Stimulated activated CD4-positive, alpha-beta T cell treated with anti-CD3 and anti-CD28 coated beads, Interleukin-4, amount 100 ng/mL, for 24 hours (primary cell): ENCODE results near the gene KCNT2.

Source experiments
- DNase-seq: peaks from one replicate; pipeline ENCODE4 v3.0.0-alpha.2; 2020

The KCNT2 gene

DNA sequence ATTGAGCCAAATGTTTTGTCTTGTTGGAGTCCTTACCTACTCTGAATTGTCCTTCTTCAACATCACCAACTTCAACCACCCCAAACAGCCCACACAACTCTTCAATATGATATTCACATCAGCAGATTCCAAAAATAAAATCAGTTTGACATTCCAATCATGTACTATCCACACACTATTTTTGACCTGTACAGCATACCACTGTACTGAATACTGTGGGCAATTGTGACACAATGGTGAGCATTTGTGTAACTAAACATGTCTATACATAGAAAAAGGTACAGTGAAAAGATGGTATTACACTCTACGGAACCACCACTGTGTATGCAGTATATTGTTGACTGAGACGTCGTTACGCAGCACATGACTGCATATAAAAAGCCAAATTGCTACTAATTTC lies 223.1 kb downstream of the KCNT2 start:
- no peak for DNase-seq

DNA sequence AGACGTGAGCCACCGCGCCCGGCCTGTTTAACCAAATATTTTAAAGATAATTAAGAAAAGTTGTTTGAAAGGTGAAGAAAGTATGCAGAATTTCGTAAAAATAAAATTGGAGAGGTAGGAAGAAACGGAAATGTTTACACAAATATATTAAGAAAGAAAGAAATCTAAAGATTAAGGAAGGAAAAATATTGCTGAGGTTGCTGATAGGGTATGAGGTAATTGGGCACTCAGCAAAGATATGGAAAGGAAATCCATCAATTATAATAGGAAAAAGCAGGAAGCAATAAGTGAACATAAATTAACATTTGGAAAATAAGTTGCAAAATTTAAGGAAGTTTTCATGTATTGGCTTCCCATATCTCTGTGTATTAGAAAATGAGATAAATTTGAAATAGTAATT lies 225.9 kb downstream of the KCNT2 start:
- no peak for DNase-seq

DNA sequence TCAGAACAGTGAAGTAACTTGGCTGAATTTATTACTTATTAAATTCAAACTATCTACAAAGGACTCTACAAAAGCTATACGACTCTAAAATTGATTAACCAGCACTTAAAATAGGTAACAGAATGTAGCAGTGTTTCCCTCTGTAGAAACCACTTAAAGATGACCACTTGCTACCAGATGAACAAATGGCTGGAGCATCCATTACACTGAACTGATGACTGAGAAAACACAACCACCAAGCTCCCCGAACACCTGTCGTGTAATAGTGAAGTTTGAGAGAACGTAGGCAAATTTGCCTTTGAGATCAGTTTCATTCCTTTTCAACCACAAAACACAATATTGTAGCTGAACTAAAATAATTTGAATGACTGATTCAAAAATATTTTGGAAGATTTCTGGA lies 226.7 kb downstream of the KCNT2 start:
- DNase-seq: no peak

DNA sequence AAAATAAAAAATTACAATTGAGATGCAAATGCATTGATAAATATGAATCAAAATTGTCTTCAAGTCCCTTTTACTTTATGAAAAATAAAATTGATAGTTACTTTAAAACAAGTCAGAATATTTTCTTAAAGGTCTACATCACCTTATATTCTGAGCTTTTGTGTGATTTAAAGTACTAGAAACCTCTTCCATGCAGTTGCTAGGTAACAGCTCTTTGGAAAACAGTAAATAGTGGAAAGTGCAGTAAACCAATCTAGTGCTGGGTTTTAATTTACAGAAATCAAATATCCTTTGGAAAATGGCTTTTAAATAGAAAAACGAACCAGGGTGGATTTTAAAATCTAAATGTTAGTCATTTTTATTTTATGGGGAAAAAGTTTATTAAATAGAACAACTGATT lies 227.9 kb downstream of the KCNT2 start:
- no peak for DNase-seq

DNA sequence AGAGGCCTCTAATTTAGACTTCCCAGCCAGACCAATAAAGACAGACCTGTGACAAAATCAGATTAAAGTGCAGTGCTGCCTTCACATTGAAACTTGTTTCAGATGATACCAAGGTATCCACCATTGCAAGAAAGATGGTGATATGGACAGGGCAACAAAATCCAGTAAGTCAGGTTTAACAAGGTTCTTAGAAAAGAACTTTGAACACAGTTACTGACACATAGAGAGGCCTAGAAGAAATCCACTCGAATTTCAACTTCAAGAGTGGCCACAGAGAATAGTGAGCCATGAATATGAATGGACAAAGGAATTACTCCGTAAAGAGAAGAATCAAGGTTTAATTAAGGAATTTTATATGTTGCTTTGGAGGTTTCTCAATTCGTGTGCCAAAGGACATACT lies 230.4 kb downstream of the KCNT2 start:
- DNase-seq: no peak

DNA sequence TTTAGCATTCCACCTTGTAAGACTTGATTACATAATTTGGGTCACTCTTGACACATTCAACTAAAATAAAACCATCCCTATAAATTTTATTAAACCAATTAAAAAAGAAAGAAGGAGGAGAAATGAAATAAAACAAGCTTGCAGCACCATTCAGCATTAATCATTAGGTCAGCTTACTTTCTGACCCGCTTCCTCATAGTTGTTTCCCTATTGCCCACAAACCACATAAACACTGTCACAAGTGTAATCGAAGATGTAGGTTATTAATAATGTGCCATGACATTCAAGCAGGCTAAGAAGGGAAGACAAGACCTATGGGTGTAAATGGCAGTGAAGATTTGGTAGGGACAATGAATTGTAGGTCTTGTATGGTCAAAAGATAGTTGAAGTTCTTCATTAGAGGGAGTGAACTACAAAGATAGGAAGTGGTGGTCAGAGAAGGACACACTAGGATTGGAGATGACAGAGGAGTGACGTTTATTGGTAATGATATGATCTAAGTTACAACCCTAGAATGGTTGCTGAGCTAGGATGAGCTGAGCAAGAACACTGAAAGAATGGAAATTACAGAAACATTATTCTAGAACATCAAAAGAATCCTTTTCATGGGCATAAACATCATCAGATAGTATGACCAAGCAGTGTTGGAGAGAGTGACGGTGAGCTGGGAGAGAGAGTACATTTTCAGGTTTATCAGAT lies 231.5 kb downstream of the KCNT2 start:
- DNase-seq: no peak

DNA sequence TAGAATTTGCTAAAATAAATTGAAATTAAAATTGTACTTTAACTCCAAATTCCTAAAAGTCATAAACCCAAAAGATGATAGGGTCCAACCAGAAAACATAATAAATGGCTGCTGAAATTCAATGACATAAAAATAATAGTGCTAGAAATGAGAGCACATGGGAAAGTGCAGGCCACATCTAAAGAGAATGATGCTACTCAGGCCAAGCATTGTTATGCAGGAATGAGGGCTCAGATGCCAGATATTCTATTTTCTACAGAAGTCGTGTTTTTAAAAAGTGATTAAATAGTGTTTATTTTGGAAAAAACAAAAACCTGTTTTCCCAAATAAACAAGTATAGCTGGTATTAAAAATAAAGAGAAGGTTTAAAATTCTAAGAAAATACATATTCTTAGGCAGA lies 234.4 kb downstream of the KCNT2 start:
- DNase-seq: no peak

DNA sequence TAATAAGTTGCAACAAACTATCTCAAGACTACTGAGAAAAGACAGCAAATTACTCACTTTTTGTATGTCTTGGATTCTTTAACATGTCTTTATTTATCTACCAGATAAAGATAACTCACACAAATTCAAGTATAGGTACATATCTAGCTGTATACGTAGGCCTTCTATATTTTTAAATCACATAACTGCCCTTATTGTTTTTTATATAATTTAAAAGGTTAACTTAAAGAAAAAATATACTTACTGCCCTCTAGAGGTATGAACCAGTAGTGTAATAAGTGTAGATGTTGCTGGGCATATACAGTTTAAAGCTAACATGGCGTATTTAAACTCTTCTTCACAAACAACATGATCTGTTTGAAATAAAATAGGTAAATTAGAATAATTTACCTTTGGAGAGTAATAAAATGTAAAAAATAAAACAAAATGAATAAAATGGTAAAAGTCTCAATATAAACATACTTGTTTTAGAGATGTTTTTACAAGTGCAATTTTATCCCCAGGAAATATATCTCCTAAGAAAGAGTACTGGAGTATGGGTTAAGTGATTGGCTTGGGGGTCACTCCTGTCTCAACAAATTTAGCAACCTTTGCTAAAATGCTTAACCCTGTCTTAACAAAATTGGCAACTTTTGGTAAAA lies 235.2 kb downstream of the KCNT2 start:
- no peak for DNase-seq

DNA sequence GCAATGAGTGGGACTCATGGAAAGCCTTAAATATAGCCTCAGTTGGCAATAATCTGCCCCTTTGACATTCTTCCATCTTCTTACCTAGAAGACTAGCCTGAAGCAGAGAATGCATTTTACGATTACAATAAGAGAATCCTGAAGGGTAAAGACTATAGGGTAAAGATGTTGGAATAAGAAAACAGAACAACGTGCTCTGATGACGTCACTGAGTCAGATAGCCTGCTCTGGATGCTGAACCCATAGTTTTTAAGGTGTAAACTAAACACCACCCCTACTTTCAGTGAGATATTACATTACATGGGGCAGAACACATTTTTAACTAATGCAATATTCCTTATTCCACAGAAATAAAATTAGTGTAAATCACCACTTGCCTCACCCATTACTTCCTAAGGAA lies 240.4 kb downstream of the KCNT2 start:
- no peak for DNase-seq

DNA sequence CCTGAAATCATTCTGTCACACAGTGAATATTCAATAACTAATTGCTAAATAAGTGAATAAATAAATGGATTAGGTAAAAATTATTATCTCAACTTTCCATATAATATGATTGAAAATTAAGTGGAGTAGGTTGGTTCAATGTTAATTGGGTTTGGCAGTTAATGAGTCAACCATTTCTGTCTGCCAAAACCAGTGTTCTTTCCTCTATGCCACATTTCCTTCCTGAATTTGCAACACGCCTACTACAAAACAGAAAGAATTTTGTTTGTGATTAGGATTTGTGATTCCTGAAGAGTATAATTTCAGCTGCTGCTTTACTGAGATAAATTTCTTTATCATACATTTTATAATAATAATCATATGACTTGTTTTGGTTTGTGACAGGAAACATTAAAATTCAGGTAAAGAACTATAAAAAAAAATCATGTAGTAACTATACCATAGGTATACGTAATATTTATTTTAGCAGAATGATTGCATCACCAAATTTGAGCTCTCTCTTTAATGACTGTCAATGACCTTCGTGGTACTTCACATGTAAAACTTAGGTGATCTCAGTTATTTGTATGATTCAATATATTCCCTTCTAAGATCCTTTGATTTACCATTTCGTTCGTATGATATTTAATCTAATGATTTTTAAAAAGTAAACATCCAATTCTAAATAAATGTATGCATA lies 241.3 kb downstream of the KCNT2 start:
- DNase-seq: no peak

DNA sequence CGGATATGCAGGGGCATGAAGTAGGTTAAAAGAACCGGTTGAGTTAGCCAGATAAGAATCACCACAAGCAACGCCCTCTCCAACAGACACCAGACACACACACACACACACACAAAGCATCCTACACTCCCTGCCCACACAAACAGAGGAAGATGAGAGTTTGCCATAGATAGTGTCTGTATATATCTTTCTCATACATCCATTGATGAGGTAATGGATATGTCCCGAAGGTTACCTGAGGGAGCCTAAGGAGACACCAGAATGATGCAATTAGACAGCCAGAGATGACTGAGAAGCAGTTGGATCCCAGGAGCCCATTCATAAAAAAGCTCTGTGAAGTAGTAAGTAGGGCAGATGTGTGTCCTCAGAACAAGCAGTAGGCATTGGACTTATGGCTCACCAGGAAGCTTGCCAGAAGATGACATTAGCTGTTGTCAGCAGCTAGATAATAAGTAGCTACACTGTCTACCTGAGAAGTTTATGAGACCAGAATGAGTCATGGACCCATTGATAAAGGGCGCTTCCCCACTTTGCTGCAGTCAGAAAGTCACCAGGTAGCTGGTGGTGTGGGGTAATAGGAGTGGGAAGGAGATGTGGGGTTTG lies 247.0 kb downstream of the KCNT2 start:
- no peak for DNase-seq

DNA sequence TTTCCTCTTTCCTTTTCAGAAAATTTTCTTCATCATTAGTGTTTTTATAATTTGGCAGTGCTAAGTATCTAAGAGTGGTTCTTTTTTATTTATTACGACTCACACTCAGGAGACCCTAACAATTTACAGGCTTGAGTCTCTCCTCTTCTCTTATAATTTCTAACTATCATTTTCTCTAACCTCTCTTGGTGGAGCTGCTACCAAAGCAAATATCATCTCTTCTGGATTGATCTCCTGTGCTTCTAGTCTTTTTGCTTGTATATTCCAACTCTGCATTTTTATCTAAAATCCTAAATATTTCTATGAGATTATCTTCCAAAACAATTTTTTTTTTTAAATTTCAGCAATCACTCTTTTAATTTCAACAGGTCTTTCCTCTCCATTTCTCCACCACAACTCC lies 250.3 kb downstream of the KCNT2 start:
- DNase-seq: no peak

DNA sequence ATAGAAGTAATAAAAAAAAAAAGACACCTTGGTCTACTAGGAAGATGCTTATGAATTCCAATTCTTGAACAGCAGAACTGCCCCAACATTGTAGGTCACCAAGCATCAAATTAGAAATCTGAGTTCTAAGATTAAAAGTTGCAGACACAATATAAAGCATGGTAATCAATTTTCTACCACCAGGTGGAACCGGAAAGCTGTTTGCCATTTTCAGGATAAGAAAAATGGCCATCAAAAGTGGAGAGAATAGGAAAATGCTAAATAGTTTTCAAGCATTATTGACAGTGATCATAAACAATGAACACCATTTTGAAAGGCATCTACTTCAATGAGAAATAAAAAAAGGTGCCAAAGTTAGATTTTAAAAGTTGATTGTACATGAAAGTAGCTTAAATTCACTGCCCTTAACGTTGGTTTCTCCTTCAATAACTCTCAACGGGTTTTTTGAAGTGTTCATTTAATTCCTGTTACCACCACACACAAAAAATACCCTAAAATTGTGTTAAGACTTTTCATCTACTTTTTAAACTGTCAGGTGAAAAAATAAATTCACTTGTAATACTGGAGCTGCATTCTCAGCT lies 252.9 kb downstream of the KCNT2 start:
- DNase-seq: no peak

DNA sequence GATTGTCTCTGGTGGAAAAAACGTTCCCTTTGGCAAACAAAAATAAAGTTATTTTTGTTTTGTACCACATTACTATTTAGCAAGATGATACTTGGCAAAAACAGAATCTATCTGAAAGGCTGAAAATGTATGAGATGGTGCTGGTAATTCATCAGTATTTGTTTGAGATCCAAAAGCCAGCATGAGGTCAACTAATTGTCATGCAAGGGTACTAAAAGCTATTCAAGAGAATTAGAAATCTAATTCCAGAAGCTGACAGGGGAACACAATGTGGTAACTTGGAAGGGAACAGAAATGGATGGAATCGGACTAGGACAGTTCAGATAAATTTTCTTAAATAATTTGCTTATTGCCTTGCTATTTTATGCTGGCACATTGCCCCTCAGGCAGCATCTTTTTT lies 263.8 kb downstream of the KCNT2 start:
- no peak for DNase-seq

DNA sequence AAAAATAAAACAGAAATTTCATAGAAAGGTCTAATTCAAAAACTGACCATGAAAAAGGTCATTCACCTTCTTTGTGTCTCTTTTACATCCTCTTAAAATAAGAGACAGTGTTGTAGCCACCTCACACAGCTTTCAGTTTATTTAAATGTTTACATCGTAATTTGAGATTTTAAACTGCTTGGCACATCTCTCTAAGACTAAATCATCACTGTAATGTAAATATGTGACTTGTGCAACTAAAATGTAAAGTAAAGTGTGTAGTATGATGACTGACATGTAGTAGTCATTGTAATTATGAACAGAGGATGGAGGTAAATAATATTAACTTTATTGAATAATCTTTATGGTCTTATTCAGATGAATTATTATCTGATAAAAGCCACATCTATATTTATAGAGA lies 283.9 kb downstream of the KCNT2 start:
- no peak for DNase-seq

DNA sequence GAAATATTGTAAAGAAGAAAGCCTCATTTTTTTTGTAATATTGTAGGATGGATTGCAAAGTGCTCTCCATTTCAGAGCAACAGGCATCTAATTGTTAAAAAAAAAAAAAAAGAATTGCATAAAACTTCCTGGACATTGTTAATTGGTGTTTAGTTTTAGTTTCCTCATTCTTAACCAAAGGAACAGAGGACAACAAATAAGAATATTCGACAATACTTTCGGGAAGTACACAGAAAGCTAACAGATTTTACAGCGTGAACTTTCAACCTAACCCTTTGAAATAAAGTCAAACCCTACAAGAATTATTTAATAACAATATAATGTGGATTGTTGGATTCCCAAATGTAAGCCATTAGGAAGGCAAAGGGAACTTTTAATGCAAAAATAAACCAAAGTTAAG lies 284.4 kb downstream of the KCNT2 start:
- no peak for DNase-seq

DNA sequence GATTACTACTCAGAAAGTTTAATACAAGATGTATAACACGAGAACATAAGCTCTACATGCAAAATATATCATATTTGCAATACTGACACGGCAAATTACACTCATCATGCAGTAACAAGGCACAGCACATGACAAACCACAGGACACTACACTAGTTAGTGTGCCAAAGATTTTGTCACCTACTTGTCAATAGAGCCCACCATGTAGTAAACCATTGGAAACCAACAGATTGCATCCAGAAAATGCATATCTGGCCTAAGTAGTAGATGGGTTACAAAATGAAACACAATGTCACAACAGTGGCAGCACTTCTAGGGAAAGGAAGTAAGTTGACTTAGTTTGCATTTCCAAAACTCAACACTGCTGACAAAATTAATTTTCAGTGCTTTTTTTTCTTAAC lies 288.9 kb downstream of the KCNT2 start:
- no peak for DNase-seq

DNA sequence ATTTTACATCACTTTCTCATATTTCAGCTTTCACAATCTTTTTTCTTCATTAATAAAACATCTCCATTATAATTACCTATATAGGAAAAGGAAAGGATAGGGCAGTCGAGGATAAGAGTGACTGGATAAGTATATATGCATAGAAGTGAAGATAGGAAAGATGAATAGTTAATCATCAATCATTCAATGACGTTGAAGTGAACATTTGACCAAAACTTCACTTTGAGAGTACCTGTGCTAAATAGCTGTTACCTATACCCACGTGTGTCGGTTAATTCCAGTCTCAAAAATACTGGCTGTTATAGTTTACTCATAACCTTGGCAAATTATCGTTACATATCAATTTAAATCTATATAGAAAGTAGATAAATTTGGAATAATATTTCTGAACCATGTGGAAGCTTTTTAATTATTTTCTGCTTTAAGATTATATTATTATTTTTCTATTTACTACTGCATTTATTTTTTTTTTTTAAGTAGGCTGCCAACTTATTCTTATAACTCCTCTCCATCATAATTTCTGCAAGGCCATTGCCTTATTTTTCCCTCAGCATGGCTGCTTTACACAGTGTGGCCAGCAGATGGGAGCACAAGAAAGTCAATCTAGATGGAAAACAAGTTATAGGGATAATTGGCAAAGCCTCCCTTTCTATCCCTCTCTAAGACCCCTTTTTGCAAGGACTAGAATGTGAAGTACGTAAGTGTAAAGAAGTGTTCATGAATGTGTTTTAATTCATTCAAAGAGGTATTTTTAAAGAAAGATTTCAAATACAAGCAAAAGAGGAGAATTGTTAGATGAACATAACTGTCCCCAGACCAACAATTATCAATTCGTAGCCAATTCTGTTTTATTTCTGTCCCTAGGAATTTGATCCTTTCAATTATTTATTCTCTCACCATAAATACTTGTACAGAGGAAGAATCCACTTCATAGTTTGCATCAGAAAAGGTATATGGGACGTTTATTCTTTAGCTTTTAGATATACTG lies 290.4 kb downstream of the KCNT2 start:
- DNase-seq: no peak

DNA sequence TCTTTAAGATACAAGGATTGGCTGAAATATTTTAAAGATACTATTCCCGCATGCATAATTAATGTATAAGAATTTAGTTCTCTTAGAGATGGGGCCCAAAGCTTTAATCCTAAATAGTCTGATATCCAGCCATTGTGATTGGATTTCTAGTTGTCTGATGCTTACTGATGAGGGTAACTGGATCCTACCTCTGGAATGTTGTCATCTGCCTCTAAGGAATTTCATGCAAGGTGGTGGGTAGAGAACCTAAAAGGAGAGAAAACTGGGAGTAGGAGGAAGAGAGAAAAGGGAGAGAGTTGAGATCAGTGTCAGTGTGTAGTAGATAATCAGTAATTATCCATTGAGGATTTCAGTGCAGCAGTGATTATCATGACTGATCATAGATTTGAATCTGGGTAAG lies 295.5 kb downstream of the KCNT2 start:
- no peak for DNase-seq

DNA sequence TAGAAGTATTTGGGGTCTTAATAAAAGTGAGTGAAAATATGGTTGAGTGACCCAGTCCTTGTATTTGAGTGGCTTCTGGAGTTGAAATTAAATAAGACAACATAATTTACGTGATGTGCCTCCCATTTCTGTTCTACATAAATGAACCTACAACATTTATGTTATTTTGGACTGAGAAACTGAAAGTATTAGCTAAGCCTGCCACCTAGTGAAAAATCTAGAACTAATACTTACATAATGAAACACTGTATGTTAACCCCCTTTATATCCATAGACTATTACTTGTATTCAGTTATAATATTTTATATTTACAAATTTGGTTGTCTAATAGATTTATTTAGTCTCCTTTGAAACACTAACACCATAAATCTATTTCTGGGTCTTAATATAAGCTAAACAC lies 298.9 kb downstream of the KCNT2 start:
- no peak for DNase-seq

DNA sequence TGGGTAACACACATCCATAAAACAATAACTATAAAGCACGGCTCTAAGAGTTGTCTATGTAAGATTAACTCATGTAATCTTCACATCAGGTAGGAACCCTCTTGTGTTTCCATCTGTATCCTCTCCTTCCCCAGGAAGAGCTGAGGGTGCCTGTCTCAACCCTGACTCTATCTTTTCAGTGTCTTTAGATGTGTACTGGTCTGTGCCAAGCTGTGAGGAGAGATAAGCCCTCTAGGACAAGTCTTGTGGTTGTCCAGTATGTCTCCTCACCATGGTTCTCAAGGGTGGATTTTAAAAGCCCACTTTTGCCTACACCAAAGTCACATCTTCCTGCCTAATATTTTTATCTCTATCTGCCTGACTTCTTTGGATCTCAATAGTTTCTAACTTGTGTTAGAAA lies 300.1 kb downstream of the KCNT2 start:
- DNase-seq: no peak

DNA sequence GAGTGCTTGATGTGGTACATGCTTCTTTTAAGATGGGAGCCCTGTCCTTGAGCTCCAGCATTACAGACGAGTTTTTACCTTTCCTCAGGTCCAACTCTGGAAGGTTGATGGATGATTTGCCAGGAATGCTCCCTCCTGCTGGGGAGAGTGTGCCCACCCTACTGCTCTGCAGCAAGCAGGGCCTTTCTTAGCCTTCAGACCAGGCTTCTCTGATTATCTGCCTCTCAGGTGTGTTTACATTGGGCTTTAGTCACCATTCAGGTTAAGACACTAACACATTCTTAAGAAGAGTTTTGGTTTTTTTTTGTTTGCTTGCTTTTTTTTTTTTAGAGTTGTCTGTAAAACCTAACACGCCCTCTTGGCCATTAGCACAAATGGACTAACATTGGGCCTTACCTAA lies 301.8 kb downstream of the KCNT2 start:
- DNase-seq: no peak

DNA sequence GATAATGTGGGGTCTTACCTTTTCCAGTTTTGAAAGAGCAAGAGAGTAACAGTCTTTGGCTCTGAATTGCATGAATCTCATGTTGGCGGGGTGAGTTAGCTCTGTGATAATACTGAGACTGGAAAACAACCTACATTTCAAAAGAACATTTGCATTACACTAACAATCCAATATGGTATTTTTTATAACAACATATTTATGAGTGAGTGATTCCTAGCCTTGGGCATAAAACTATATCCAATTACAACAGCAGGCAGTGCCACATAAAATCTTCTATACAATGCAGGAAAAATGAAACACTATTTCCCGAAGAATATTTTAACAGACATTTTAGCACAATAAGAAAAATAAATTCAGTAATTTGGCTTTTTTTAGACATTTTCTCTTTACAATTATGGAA lies 303.0 kb downstream of the KCNT2 start:
- DNase-seq: no peak
